HG02852 (cell line): ENCODE measurements around the gene SEC16A.
A peak's percentile ranks its signal among the peaks of the same experiment; 100 is the strongest.

Experiments
- ATAC-seq: cut with Tn5 transposase; IDR thresholded peaks from one replicate; pipeline ENCODE4 v1.9.1; 2021; ENCODE audit warnings: mild to moderate bottlenecking, moderate library complexity; ENCODE audit not compliant: unreplicated experiment

SEC16A gene

DNA sequence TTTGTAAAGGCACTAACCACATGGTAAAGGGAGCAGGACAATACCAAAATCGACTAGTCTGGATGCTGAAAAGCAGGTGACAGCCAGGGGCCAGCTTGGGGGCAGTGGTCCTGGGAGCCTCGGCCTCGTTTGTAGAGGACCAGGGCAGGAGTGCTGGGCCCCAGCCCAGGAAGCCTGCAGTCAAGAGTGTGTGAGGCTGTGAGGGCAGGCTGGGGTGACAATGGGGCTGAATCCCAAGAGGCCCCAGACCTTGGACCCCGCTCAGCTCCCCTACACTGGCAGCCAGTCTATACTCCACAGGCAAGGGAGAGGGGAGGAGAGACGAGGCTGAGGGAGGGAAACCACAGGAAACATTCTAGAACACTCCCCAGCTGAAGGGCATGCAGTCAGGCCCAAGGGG, 40.6 kb downstream of the SEC16A start:
- ATAC-seq: no peak

GRCh38 chr9:136441681-136442245, 41.1 kb downstream of the SEC16A start:
- no peak for ATAC-seq

- ATAC-seq: no peak
Observed at GRCh38 chr9:136441191-136441680, 41.6 kb downstream of the SEC16A start.

DNA sequence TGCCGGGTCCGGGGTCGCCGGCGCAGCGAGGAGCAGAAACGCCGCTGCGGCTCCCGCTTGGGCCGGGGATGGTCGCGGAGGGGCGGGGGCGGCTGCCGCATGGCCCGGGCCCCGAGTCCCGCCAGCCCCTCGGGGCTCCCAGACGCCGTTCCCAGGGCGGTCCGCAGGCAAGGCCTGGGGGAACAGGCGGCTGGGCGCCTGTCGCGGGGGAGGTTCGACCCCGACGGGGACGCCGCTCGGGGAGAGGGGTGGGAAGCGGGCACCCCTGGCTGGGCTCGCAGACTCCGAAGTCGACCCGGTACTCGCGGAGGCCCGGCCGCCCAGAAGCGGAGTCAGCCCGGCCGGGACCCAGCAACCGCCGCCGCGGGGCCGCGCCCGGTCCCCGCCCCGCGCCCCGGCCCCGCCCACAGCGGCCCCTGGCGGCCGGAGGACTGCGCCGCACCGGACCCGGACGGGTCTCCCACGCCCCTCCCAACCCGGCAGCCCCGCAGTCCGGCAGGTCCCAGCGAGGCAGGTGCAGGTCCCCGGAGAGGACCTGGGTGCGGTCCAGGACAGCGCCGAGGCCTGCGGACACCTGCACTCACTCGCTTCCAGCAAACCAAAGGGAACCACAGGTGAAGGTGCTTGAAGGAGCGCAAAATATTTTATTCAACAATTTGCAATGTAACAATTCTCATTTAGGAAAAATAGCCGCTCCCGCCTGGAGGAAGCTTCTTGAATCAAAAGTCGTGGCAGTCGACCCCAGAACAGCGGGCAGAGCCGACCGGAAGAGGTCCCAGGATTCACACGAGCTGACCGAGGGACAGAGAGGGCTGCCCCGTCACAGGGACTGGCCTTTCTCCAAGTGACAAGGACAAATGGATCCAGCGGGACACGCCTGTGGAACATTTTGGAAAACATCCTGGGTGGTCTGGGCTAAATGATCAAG, 43.1 kb downstream of the SEC16A start, which contains the start of gene INPP5E:
TSS of gene INPP5E (minus strand) at position 365 of the 928 bp plus-strand sequence. CDS start 426 bp downstream, outside the sequence.
- peak; percentile 74 for ATAC-seq

DNA sequence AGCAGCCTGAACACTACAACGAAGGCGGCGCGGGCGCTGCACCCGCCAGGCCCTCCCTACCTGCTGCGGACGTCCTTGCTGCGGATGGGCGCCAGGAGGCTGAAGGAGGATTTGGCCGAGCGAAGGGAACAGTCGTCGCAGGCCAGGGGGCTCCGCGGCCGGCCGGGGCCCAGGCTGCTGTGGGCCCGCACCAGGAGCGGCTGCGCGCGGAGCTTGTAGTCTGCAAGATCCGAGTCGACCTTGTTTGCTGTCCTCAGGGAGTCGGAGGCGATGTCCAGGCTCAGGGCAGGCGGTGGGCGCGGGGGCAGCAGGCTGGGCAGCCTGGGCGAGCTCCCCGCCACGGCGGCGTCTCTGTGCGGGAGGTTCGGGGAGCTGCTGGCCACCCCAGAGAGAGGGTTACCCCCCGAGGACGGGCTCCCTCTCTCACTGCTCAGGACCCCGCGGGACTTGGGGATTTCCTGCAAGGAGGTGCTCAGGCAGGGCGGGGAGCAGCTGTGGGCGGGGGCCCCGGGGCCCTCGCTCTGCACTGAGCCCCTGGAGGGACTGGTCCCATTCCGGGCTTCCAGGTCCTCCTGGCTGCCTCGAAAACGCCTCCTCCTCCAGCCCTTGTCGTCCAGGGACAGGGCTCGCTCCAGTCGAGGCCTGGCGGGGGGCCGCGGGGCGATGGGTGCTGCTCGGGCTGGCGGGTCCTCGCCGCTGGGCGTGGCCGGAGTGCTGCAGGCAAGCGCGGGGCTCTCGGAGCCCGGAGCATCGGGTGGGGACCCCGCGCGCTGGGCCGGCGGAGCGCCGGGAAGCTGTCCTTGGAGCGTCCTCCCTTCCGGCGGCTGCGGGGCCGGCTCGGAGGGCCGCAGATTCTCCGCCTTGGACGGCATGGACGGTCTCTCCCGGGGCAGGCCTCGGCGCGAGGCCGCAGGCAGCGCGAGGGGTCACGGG, 44.0 kb downstream of the SEC16A start:
- ATAC-seq: peak; percentile 48

GRCh38 chr9:136437839-136438547, 44.8 kb downstream of the SEC16A start:
- no peak for ATAC-seq

DNA sequence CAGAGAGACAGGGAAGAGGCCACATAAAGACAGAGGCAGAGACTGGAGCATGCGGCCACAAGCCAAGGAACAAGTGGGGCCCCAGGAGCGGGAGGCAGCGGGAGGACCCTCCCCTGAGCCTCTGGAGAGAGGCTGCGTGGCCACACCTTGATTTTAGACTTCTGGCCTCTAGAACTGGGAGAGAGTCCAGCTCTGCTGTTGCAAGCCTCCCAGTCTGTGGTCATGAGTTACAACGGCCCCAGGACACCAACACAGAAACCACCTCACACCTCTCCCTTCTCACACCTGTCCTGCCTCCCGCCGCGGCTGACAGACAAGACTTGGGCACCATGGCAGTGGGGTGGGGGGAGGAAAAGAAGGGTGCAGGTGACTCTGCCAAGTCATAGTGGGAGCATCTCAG, 45.4 kb downstream of the SEC16A start:
- ATAC-seq: no peak

DNA sequence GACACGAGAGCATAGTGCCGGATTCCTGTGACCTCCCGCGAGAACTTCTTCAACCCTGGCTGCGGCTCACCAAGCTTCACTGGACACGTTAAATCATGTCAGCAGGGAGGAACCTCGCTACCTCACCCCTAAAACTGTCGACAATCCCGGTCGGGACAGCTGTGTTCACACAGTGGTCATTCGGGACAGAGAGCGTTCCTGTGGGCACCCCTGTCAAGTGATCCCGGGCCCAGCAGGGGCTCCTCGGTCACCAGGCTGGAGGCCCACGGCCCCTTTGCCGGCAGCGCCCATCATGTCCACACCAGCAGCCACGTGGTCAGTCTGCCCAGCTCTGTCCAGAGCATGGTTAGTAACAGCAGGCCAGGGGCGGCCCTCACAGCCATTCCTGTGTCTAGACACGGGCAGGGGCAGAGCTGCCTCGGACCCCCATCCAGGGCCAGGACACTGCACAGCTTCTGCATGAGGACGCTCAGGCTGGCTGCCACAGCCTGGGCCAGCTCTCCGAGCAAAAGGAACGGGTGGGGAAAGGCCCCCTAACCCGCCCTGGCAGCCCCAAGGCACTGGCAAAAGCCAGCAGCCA, 46.7 kb downstream of the SEC16A start:
- ATAC-seq: no peak

DNA sequence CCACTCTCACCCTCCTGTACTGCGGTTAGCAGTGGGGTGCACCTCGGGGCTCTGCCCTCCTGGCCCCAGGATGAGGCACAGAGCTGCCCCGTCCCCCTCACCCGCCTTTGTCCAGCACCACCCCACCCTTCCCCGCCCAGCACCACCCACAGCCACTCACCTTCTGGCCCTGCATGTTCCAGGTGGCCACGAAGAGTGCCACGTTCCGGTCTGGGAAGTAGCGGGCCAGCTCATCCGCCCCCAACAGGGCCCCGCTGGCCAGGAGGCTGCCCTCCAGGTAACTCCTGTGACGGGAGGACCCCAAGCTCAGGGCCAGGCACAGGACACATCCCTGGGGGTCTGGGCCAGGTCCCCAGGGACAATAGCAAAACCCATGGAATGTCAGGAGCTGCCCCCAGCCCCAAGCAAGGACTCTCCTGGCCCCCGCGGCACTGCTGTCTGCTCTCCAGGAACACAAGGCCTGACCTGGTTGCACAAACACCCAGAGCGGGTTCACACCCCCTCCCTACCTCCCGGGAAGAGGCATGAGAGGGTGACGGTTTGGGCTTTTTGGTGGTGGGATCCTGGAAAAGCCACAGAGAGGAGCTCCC, 48.2 kb downstream of the SEC16A start:
- no peak for ATAC-seq

- ATAC-seq: no peak
Observed at GRCh38 chr9:136433849-136434579, 48.8 kb downstream of the SEC16A start.

DNA sequence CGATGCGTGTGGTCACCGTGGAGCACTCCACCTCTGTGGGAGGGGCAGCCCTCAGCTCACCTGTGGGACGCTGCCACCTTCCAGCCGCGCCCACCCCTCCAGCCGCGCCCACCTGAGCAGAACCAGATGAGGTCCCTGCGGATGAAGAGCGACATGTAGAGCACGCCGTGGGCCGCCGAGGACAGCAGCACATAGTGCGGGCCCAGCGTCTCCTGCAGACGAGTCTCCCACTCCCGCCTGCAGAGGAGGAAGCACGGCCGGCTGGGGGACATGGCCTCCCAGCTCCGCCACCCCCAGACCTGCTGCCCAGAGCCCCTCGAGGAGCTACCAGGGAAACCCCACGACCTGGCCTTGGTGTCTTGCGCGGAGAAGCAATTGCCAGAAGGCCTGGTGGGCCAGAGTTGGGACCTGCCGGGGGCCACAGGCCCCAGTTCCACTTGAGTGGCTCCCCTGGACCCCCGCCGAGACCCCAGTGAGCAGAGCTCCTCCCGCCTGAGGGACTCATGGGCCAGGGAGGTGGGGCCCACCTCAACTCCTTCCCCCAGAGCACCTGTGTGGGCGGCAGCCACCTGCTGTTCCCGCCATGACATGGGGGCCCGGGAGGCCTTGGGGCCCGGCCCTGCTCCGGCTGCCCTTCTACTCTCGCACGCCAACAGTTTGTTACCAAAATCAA, 49.7 kb downstream of the SEC16A start:
- no peak for ATAC-seq

- no peak for ATAC-seq
Observed at GRCh38 chr9:136432591-136432990, 50.2 kb downstream of the SEC16A start.

GRCh38 chr9:136431782-136432350, 51.0 kb downstream of the SEC16A start:
- ATAC-seq: no peak

DNA sequence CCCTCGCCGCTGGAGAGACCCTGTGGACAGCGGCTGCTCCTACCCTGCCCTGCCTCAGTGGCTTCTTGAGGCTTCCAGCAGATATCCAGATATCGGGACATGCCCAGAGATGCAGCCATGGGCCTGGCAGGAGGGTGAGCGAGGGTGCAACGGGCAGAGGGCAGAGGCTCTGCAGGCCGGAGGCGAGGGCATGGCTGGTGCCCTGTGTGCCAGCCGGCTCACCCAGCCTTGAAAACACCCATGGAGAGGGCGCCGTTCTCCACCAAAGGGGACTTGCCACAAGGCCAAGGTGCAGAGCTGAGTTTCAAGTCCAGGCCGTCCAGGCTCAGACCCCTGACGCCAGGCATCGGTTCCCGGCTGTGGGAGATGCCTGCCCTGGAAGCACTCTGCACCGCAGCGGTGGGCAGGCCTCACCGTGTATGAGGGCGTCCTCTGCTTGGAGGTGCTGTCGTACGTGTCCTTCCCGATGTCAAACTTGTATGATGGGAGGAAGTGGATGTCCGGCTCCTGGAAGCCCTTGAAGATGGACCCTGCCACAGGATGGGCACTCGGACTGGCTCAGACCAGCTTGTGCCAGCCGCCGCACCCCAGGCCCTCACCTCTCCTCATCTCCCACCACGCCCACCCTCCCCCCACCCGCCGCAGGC, 52.1 kb downstream of the SEC16A start:
- no peak for ATAC-seq

DNA sequence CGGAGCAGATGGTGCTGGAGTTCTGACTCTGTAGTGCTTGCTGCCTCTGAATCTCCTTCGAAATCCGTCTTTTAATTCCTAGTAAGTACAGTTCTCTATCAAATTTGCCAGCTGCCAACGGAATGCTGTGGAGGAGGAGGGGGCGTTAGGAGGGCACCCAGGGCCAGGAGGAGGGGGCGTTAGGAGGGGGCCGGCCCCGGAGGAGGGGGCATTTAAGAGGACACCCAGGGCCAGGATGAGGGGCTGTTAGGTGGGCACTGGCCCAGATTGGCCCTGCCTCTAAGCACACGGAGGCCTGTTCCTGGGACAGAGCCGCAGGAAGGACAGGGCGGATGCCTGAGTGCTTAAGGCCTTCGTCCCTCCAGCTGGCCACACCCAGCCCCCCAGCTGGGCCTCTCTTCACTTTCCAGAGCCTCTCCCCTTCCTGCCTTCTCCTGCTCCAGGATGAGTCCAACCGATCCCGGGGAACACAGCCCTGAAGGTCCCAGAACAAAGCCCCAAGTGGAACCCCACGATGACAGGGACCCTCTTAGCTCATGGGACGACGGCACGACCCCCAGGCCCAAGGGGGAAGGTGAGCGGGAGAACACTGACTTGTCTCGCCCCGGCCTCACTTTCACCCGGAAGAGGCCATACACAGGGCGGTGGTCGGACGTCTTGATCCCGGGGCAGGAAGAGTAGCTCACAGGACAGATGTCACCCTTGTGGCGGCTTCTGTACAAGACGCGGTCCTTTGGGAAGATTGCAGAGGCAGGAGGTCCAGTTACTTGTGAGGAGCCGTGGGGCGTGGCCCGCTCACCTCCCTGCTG, 53.0 kb downstream of the SEC16A start:
- ATAC-seq: no peak

DNA sequence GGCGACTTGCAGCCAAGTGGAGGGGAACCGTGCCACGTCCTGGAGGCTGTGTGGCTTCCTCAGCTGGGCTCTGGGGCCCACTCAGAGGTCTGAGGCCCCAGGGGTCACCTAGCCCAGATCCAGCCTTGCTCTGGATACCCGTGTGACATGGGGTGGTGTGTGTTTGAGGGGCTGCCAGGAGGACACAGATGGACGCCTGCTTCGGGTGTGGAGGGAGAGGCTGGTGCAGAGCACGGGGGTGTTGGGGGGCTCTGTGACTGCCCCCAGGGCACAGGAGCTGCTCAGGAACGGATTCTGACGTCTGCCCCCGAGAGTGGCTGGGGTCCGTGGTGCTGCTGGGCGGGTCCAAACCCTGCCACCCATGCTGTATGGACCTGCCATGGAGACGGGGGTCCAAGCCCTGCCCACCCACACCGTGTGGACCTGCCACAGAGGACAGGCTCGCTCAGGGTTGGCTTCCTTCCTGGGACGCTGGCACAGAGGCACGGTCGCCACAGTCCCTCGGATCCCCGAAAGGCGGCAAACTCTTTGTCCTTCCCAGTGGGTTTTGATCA, 53.7 kb downstream of the SEC16A start:
- ATAC-seq: no peak
